GM23338 (cell line): ENCODE results near the gene BMPR1B. TPM values are rescaled to one million over a fixed set of nuclear protein-coding genes. Genes with fewer than 3 reads are reported as not detected.

Experiments
- ATAC-seq: fragments of 200-7000 bp; cut with Tn5 transposase; 3 replicates; pipeline ENCODE4 v1.9.1; 2020
- DNase-seq: peaks from one replicate; pipeline ENCODE4 v3.0.0-alpha.2; 2015; ENCODE audit warnings: low spot score
- H2AFZ ChIP-seq: fragments of 200-600 bp; sonication (generic); 2 replicates; pipeline ENCODE4 v1.8.0; 2016; ENCODE audit warnings: antibody characterized with exemption, mild to moderate bottlenecking, moderate library complexity
- H3F3A ChIP-seq: fragments of 200-600 bp; sonication (generic); replicated peaks from 2 replicates; pipeline ENCODE4 v1.8.0; 2017; ENCODE audit warnings: antibody characterized with exemption, mixed run types, low read depth
- H3K27ac ChIP-seq: fragments of 200-600 bp; sonication (generic); 2 replicates; pipeline ENCODE4 v1.6.1; 2016; ENCODE audit warnings: low read depth
- H3K27me3 ChIP-seq: fragments of 200-600 bp; sonication (generic); 2 replicates; pipeline ENCODE4 v1.8.0; 2016; ENCODE audit warnings: mild to moderate bottlenecking, mixed run types, moderate library complexity; ENCODE audit not compliant: insufficient read depth
- H3K36me3 ChIP-seq: fragments of 200-600 bp; sonication (generic); 2 replicates; pipeline ENCODE4 v1.8.0; 2016; ENCODE audit warnings: mild to moderate bottlenecking; ENCODE audit not compliant: insufficient read depth
- H3K4me1 ChIP-seq: fragments of 200-600 bp; sonication (generic); 2 replicates; pipeline ENCODE4 v1.8.0; 2016; ENCODE audit warnings: mild to moderate bottlenecking, moderate library complexity; ENCODE audit not compliant: insufficient read depth
- H3K4me2 ChIP-seq: fragments of 200-600 bp; sonication (generic); 2 replicates; pipeline ENCODE4 v1.7.1; 2017; ENCODE audit warnings: mixed run types
- H3K4me3 ChIP-seq: fragments of 200-600 bp; sonication (generic); 2 replicates; pipeline ENCODE4 v1.6.1; 2016; ENCODE audit warnings: mixed run types
- H3K79me2 ChIP-seq: fragments of 200-600 bp; sonication (generic); replicated peaks from 2 replicates; pipeline ENCODE4 v1.8.0; 2017; ENCODE audit warnings: mild to moderate bottlenecking; ENCODE audit not compliant: insufficient read depth
- H3K9me2 ChIP-seq: fragments of 200-600 bp; sonication (generic); 2 replicates; pipeline ENCODE4 v1.8.0; 2017; ENCODE audit not compliant: insufficient read depth
- H4K20me1 ChIP-seq: fragments of 200-600 bp; sonication (generic); replicated peaks from 2 replicates; pipeline ENCODE4 v1.8.0; 2017; ENCODE audit warnings: mild to moderate bottlenecking; ENCODE audit not compliant: insufficient read depth
- H3K27ac Mint-ChIP-seq: 2 replicates; pipeline ENCODE4 v1.8.0; 2020; ENCODE audit warnings: inconsistent platforms, mild to moderate bottlenecking, moderate library complexity, mixed read lengths
- H3K27me3 Mint-ChIP-seq: 3 replicates; pipeline ENCODE4 v1.8.0; 2022; ENCODE audit warnings: low read depth, mild to moderate bottlenecking, moderate library complexity, mixed read lengths, inconsistent platforms; ENCODE audit not compliant: insufficient read depth, poor library complexity
- H3K36me3 Mint-ChIP-seq: 3 replicates; pipeline ENCODE4 v1.8.0; 2021; ENCODE audit warnings: low read depth, mild to moderate bottlenecking, inconsistent platforms, moderate library complexity, mixed read lengths
- H3K4me1 Mint-ChIP-seq: 3 replicates; pipeline ENCODE4 v1.8.0; 2020; ENCODE audit warnings: mild to moderate bottlenecking, inconsistent platforms, mixed read lengths
- H3K4me3 Mint-ChIP-seq: 3 replicates; pipeline ENCODE4 v1.8.0; 2021; ENCODE audit warnings: moderate library complexity, mild to moderate bottlenecking, inconsistent platforms, mixed read lengths
- H3K9me3 Mint-ChIP-seq: 3 replicates; pipeline ENCODE4 v1.8.0; 2020; ENCODE audit warnings: moderate library complexity, mild to moderate bottlenecking, inconsistent platforms, mixed read lengths
- CREB1 ChIP-seq: fragments of 250-450 bp; sonication (Bioruptor Pico); IDR thresholded peaks from 2 replicates; pipeline ENCODE4 v1.5.0; 2020; ENCODE audit warnings: low read depth, mild to moderate bottlenecking, moderate library complexity
- CTCF ChIP-seq, 2 experiments: fragments of 200-600 bp in 1 of 2; sonication (generic) in 1 of 2; conservative IDR thresholded peaks; 2 replicates each; pipeline versions ENCODE4 v1.5.1 to v1.6.1; 2016 to 2017; ENCODE audit warnings: antibody characterized with exemption in 2 of 2, low read depth in 2 of 2, mild to moderate bottlenecking in 2 of 2, moderate library complexity in 1 of 2
- ETS1 ChIP-seq: IDR thresholded peaks from 2 replicates; pipeline ENCODE4 v1.6.1; 2016; ENCODE audit warnings: antibody characterized with exemption
- EZH2 ChIP-seq: fragments of 200-600 bp; sonication (generic); IDR thresholded peaks from one replicate; pipeline ENCODE4 v1.8.0; 2017; ENCODE audit warnings: antibody characterized with exemption, mild to moderate bottlenecking, low read depth; ENCODE audit not compliant: unreplicated experiment
- EZH2phosphoT487 ChIP-seq: fragments of 200-600 bp; sonication (generic); IDR thresholded peaks from one replicate; pipeline ENCODE4 v1.8.1; 2018; ENCODE audit warnings: antibody characterized with exemption; ENCODE audit not compliant: unreplicated experiment
- JUNB ChIP-seq: IDR thresholded peaks from one replicate; pipeline ENCODE4 v1.6.1; 2016; ENCODE audit warnings: antibody characterized with exemption; ENCODE audit not compliant: unreplicated experiment
- NANOG ChIP-seq: IDR thresholded peaks from 2 replicates; pipeline ENCODE4 v1.6.1; 2016; ENCODE audit warnings: antibody characterized with exemption, borderline replicate concordance
- POLR2AphosphoS5 ChIP-seq: IDR thresholded peaks from 2 replicates; pipeline ENCODE4 v1.6.1; 2016; ENCODE audit warnings: antibody characterized with exemption, low read depth
- REST ChIP-seq: IDR thresholded peaks from one replicate; pipeline ENCODE4 v1.6.1; 2018; ENCODE audit warnings: antibody characterized with exemption; ENCODE audit not compliant: unreplicated experiment
- STAT1 ChIP-seq: IDR thresholded peaks from one replicate; pipeline ENCODE4 v1.6.1; 2016; ENCODE audit warnings: antibody characterized with exemption; ENCODE audit not compliant: unreplicated experiment
- ZNF114 ChIP-seq: fragments of 250-450 bp; sonication (Bioruptor Pico); IDR thresholded peaks from 2 replicates; pipeline ENCODE4 v1.5.0; 2020; ENCODE audit warnings: mild to moderate bottlenecking, moderate library complexity
- ZNF331 ChIP-seq: fragments of 250-450 bp; sonication (Bioruptor Pico); IDR thresholded peaks from 2 replicates; pipeline ENCODE4 v1.5.0; 2020; ENCODE audit warnings: low read depth, mild to moderate bottlenecking, moderate library complexity
- ZNF462 ChIP-seq: fragments of 250-450 bp; sonication (Bioruptor Pico); IDR thresholded peaks from 2 replicates; pipeline ENCODE4 v1.5.0; 2020; ENCODE audit warnings: mild to moderate bottlenecking, moderate library complexity
- polyA plus RNA-seq: library from polyadenylated mRNA; unstranded; fragments of >200 nt; fragmentation: Nextera tagmentation; extraction: Ambion mirVana; gene quantifications from 2 replicates; pipeline ENCODE4 v1.2.1, GENCODE V29; 2016
- total RNA-seq: library from RNA; depleted of rRNA; stranded (reverse); fragments of >200 nt; shearing (Covaris generic); gene quantifications from 2 replicates; pipeline ENCODE4 v1.2.3, GENCODE V29; 2014

BMPR1B gene
- total and polyA plus RNA-seq, 2 experiments from 2014 or later, result 0.48 to 1.0 TPM

DNA sequence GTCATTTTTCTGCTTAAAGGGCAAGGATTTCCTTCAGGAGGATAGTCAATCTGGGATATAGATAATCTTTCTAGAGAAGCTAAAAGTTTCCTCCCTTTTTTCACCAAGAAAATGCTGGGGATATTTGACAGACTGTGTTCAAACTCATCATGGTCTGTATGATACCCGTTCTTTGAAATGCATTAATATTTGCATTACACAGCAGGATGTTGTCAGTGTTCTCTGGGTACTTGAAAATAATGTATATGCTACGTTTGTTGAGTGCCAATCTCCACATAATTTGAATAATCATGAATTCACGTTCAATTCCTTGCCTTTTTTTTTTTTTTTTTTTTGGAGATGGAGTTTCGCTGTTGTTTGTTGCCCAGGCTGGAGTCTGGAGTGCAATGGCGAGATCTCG, 18.0 kb upstream of the BMPR1B start:
- H3K27ac ChIP-seq, result no peak overlapping the region
- no peak overlapping the region for H3K4me2 ChIP-seq
- H3K4me1 Mint-ChIP-seq, result no peaks in the 10 kb centered on the region
- TF ChIP-seq ETS1, result no peak
- TF ChIP-seq CREB1 (CRISPR knock-in tag), result no peak
- no peak for TF ChIP-seq ZNF331
- no peak for TF ChIP-seq ZNF114 (CRISPR knock-in tag)
- TF ChIP-seq EZH2, result no peak
- no peak for TF ChIP-seq REST
- no peak for TF ChIP-seq STAT1
- TF ChIP-seq CTCF (conservative IDR thresholded peaks at IDR 0.05; ENCODE audit: low read depth in 2 of 2), result no peak
- TF ChIP-seq JUNB, result no peak
- TF ChIP-seq POLR2AphosphoS5, result no peak
- TF ChIP-seq NANOG, result no peak
- no peak for TF ChIP-seq ZNF462
- TF ChIP-seq EZH2phosphoT487, result no peak
- peaks cover 4% of the 10 kb centered on the region; the same call in 1 of the 3 replicates for H3K9me3 Mint-ChIP-seq
- H3K4me3 ChIP-seq, result no peak overlapping the region
- no peaks in the 10 kb centered on the region for H3K27me3 Mint-ChIP-seq
- DNase-seq (no peak), ATAC-seq (no peak)
- H3F3A ChIP-seq, result no peaks in the 10 kb centered on the region
- H3K27me3 ChIP-seq, result no peaks in the 10 kb centered on the region
- H3K4me1 ChIP-seq, result no peaks in the 10 kb centered on the region
- no peaks in the 10 kb centered on the region for H3K79me2 ChIP-seq
- no peaks in the 10 kb centered on the region for H4K20me1 ChIP-seq
- H3K4me3 Mint-ChIP-seq, result no peak overlapping the region
- no peaks in the 10 kb centered on the region for H3K36me3 Mint-ChIP-seq
- H2AFZ ChIP-seq, result no peak overlapping the region
- no peaks in the 10 kb centered on the region for H3K36me3 ChIP-seq
- no peak overlapping the region for H3K27ac Mint-ChIP-seq
- no peaks in the 10 kb centered on the region for H3K9me2 ChIP-seq
